NB4 (cell line): ENCODE data around the gene CLMN.

Experiments used
- DNase-seq: peaks from one replicate; pipeline ENCODE4 v3.0.0; 2010; ENCODE audit warnings: low read depth
- H3K4me3 ChIP-seq: one replicate; pipeline ENCODE4 v1.5.1; 2011; ENCODE audit warnings: mild to moderate bottlenecking, low read depth, low read length, moderate library complexity
- MAX ChIP-seq: IDR thresholded peaks from 2 replicates; pipeline ENCODE4 v1.6.1; 2011; ENCODE audit warnings: low read depth, low read length
- MYC ChIP-seq: IDR thresholded peaks from 2 replicates; pipeline ENCODE4 v1.6.1; 2011; ENCODE audit warnings: low read depth, low read length
- POLR2A ChIP-seq: IDR thresholded peaks from 2 replicates; pipeline ENCODE4 v1.6.1; 2011; ENCODE audit warnings: mild to moderate bottlenecking; ENCODE audit not compliant: insufficient read length; ENCODE audit errors: extremely low read depth
- TF ChIP-seq, protein P1 (sequence below): IDR thresholded peaks from one replicate; pipeline ENCODE4 v1.5.1; 2012; ENCODE audit warnings: low read depth, low read length

CLMN gene

DNA sequence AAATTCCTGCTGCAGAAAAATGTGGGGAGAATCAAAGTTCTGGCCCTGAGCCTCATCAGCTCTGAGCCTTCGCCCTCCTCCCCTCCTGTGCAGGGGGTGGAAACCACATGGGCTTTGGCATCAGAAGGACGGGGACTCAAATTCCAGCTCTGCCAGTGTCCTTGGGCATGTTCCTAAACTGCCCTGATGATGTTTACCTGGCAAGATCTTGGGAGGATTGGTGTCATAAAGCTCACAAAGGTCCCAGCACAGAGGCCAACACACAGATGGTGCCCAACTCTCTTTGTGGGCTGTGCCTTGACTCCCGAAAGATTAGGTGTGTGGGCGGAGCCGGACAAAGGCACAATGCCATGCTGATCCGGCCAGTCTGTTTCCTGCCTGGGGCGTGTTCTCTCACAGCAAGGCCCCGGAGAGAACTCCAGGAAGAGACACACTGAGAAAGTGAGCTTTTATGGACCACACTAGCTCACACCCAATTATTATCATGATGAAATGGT lies 20.5 kb upstream of the CLMN start:
- TF ChIP-seq MAX (no peak), MYC (no peak)
- TF ChIP-seq, protein P1, sequence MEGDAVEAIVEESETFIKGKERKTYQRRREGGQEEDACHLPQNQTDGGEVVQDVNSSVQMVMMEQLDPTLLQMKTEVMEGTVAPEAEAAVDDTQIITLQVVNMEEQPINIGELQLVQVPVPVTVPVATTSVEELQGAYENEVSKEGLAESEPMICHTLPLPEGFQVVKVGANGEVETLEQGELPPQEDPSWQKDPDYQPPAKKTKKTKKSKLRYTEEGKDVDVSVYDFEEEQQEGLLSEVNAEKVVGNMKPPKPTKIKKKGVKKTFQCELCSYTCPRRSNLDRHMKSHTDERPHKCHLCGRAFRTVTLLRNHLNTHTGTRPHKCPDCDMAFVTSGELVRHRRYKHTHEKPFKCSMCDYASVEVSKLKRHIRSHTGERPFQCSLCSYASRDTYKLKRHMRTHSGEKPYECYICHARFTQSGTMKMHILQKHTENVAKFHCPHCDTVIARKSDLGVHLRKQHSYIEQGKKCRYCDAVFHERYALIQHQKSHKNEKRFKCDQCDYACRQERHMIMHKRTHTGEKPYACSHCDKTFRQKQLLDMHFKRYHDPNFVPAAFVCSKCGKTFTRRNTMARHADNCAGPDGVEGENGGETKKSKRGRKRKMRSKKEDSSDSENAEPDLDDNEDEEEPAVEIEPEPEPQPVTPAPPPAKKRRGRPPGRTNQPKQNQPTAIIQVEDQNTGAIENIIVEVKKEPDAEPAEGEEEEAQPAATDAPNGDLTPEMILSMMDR = no peak
- no peak for DNase-seq
- no peak overlapping the region for H3K4me3 ChIP-seq

GRCh38 chr14:95339301-95339865 lies 19.7 kb upstream of the CLMN start:
- DNase-seq = no peak

GRCh38 chr14:95338436-95338835 lies 18.7 kb upstream of the CLMN start:
- no peak for DNase-seq
- TF ChIP-seq POLR2A (no peak), MAX (no peak), MYC (no peak)
- TF ChIP-seq, protein P1 = no peak
- no peak overlapping the region for H3K4me3 ChIP-seq

More at GRCh38 chr14:95339301-95339865, 19.7 kb upstream of the CLMN start:
- H3K4me3 ChIP-seq = no peak overlapping the region
- TF ChIP-seq POLR2A (no peak), MYC (no peak), MAX (no peak)
- TF ChIP-seq, protein P1 = no peak

GRCh38 chr14:95337041-95337595 lies 17.4 kb upstream of the CLMN start:
- no peak for DNase-seq
- TF ChIP-seq, protein P1 = no peak
- TF ChIP-seq MAX (no peak), POLR2A (no peak), MYC (no peak)
- no peak overlapping the region for H3K4me3 ChIP-seq

DNA sequence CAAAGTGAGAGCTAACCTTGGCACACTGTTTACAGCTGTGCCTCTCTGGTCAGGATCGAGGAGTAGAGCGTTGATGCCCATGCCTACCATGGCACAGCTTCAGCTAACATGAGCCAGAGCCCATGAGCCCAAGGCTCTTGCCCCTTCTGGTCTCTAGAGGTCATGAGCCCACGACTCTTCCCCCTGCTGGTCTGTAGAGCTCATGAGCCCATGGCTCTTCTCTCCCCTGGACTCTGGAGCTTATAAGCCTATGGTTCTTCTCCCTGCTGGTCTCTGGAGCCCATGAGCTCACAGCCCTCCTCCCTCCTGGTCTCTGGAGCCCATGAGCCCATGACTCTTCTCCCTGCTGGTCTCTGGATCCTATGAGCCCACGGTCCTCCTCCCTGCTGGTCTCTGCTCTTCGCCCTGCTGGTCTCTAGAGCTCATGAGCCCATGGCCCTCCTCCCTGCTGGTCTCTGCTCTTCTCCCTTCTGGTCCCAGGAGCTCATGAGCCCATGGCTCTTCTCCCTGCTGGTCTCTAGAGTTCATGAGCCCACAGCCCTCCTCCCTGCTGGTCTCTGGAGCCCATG lies 16.6 kb upstream of the CLMN start:
- no peak overlapping the region for H3K4me3 ChIP-seq
- TF ChIP-seq, protein P1 = no peak
- TF ChIP-seq POLR2A (no peak), MYC (no peak), MAX (no peak)
- no peak for DNase-seq
